Neural cell (in vitro differentiated cells): ENCODE measurements around the gene ETFA. TPM values are rescaled to one million over a fixed set of nuclear protein-coding genes. Genes with fewer than 3 reads are reported as not detected.

Experiments used
- H2AFZ ChIP-seq: fragments of 200-600, 300-800 bp; sonication (generic), shearing (Covaris generic); 2 replicates; pipeline ENCODE4 v1.6.0; 2014; ENCODE audit warnings: low read depth, mild to moderate bottlenecking, antibody characterized with exemption, low read length, moderate library complexity
- H3F3A ChIP-seq: fragments of 200-600 bp; shearing (Covaris generic); 2 replicates; pipeline ENCODE4 v1.6.1; 2016; ENCODE audit warnings: mild to moderate bottlenecking, moderate library complexity, mixed read lengths, antibody characterized with exemption, low read length; ENCODE audit not compliant: insufficient read depth, poor library complexity, severe bottlenecking
- H3K27ac ChIP-seq: fragments of 200-600, 300-800 bp; sonication (generic), shearing (Covaris generic); 2 replicates; pipeline ENCODE4 v1.5.1; 2014; ENCODE audit warnings: mild to moderate bottlenecking, low read length, moderate library complexity
- H3K27me3 ChIP-seq: fragments of 300-800, 200-600 bp; sonication (generic), shearing (Covaris generic); 2 replicates; pipeline ENCODE4 v1.6.0; 2014; ENCODE audit warnings: mild to moderate bottlenecking, low read depth, low read length, moderate library complexity; ENCODE audit not compliant: insufficient read depth
- H3K36me3 ChIP-seq: fragments of 300-800, 200-600 bp; sonication (generic), shearing (Covaris generic); 2 replicates; pipeline ENCODE4 v1.5.1; 2014; ENCODE audit warnings: mild to moderate bottlenecking, antibody characterized with exemption, low read length, moderate library complexity; ENCODE audit not compliant: insufficient read depth
- H3K4me2 ChIP-seq: fragments of 300-800, 200-600 bp; sonication (generic), shearing (Covaris generic); 2 replicates; pipeline ENCODE4 v1.6.0; 2014; ENCODE audit warnings: mild to moderate bottlenecking, low read length
- H3K4me3 ChIP-seq: fragments of 300-800, 200-600 bp; sonication (generic), shearing (Covaris generic); 2 replicates; pipeline ENCODE4 v1.5.1; 2014; ENCODE audit warnings: mild to moderate bottlenecking, low read length, moderate library complexity
- H3K79me2 ChIP-seq: fragments of 200-600 bp; shearing (Covaris generic); replicated peaks from 2 replicates; pipeline ENCODE4 v1.6.0; 2014; ENCODE audit warnings: mild to moderate bottlenecking, low read length, moderate library complexity; ENCODE audit not compliant: insufficient read depth
- H3K9ac ChIP-seq: fragments of 300-800, 200-600 bp; sonication (generic), shearing (Covaris generic); 2 replicates; pipeline ENCODE4 v1.6.1; 2016; ENCODE audit warnings: mild to moderate bottlenecking, low read length, mixed read lengths
- H3K9me2 ChIP-seq: fragments of 200-600 bp; shearing (Covaris generic); 2 replicates; pipeline ENCODE4 v1.6.1; 2016; ENCODE audit warnings: mild to moderate bottlenecking, low read length, mixed read lengths; ENCODE audit not compliant: insufficient read depth
- H3K9me3 ChIP-seq: fragments of 200-600, 300-800 bp; sonication (generic), shearing (Covaris generic); 2 replicates; pipeline ENCODE4 v1.6.1; 2016; ENCODE audit warnings: mild to moderate bottlenecking, mixed run types, low read length, moderate library complexity, mixed read lengths
- H4K20me1 ChIP-seq: fragments of 200-600 bp; shearing (Covaris generic); 2 replicates; pipeline ENCODE4 v1.6.1; 2016; ENCODE audit warnings: mild to moderate bottlenecking, mixed run types; ENCODE audit not compliant: insufficient read depth
- CTCF ChIP-seq: fragments of 450-650 bp; IDR thresholded peaks from 2 replicates; pipeline ENCODE4 v1.5.1; 2014; ENCODE audit warnings: antibody characterized with exemption, mild to moderate bottlenecking, moderate library complexity; ENCODE audit not compliant: poor library complexity, severe bottlenecking
- EP300 ChIP-seq: fragments of 450-650 bp; conservative IDR thresholded peaks from 2 replicates; pipeline ENCODE4 v1.6.1; 2014; ENCODE audit warnings: antibody characterized with exemption, mild to moderate bottlenecking, moderate library complexity; ENCODE audit not compliant: poor library complexity, severe bottlenecking
- EZH2 ChIP-seq: fragments of 200-600, 300-800 bp; shearing (Covaris generic), sonication (generic); IDR thresholded peaks from 2 replicates; pipeline ENCODE4 v1.6.1; 2014; ENCODE audit warnings: antibody characterized with exemption, low read length, borderline replicate concordance, mild to moderate bottlenecking; ENCODE audit not compliant: insufficient read depth, poor library complexity, severe bottlenecking
- MXI1 ChIP-seq: fragments of 450-650 bp; conservative IDR thresholded peaks from 2 replicates; pipeline ENCODE4 v1.6.1; 2014; ENCODE audit warnings: antibody characterized with exemption, mild to moderate bottlenecking; ENCODE audit not compliant: poor library complexity, severe bottlenecking
- POLR2AphosphoS5 ChIP-seq: IDR thresholded peaks from 2 replicates; pipeline ENCODE4 v1.6.1; 2012
- RAD21 ChIP-seq: fragments of 450-650 bp; conservative IDR thresholded peaks from 2 replicates; pipeline ENCODE4 v1.6.1; 2014; ENCODE audit warnings: antibody characterized with exemption, mild to moderate bottlenecking, moderate library complexity
- REST ChIP-seq: IDR thresholded peaks from 2 replicates; pipeline ENCODE4 v1.6.1; 2012; ENCODE audit warnings: borderline replicate concordance
- SMC3 ChIP-seq: fragments of 450-650 bp; conservative IDR thresholded peaks from 2 replicates; pipeline ENCODE4 v1.6.1; 2014; ENCODE audit warnings: antibody characterized with exemption, mild to moderate bottlenecking, moderate library complexity; ENCODE audit not compliant: poor library complexity
- TAF1 ChIP-seq: IDR thresholded peaks from 2 replicates; pipeline ENCODE4 v1.6.1; 2012; ENCODE audit warnings: low read depth
- polyA plus RNA-seq: library from polyadenylated mRNA; depleted of rRNA; stranded (reverse); fragments of >200 nt; gene quantifications from 2 replicates; pipeline ENCODE4 v1.2.3, GENCODE V29; 2014

The ETFA gene
- polyA plus RNA-seq, 1 donor from 2014 or later: 145 TPM

- H3F3A ChIP-seq: no peaks in the 10 kb centered on the region
- H3K4me3 ChIP-seq: no peak overlapping the region
- H3K27me3 ChIP-seq: no peaks in the 10 kb centered on the region
- TF ChIP-seq EZH2: no peak
- no peak for TF ChIP-seq EP300
- no peak for TF ChIP-seq CTCF
- no peak for TF ChIP-seq RAD21
- no peak for TF ChIP-seq MXI1
- TF ChIP-seq REST: no peak
- no peak for TF ChIP-seq POLR2AphosphoS5
- no peak for TF ChIP-seq SMC3
- no peak for TF ChIP-seq TAF1
- H2AFZ ChIP-seq: no peak overlapping the region
- no peaks in the 10 kb centered on the region for H4K20me1 ChIP-seq
- no peaks in the 10 kb centered on the region for H3K9me2 ChIP-seq
- H3K9me3 ChIP-seq: no peaks in the 10 kb centered on the region
- no peaks in the 10 kb centered on the region for H3K79me2 ChIP-seq
- H3K9ac ChIP-seq: no peak overlapping the region
- H3K36me3 ChIP-seq: peaks cover 4% of the 10 kb centered on the region
- no peak overlapping the region for H3K4me2 ChIP-seq
- H3K27ac ChIP-seq: no peak overlapping the region
These were observed 90.0 kb downstream of the ETFA start for GRCh38 chr15:76221085-76221767.

- no peaks in the 10 kb centered on the region for H3F3A ChIP-seq
- no peak overlapping the region for H3K9ac ChIP-seq
- no peaks in the 10 kb centered on the region for H3K79me2 ChIP-seq
- no peaks in the 10 kb centered on the region for H3K9me3 ChIP-seq
- no peak overlapping the region for H3K4me2 ChIP-seq
- TF ChIP-seq MXI1 (no peak), RAD21 (no peak), EZH2 (no peak), EP300 (no peak), CTCF (no peak), POLR2AphosphoS5 (no peak), TAF1 (no peak), REST (no peak), SMC3 (no peak)
- no peak overlapping the region for H2AFZ ChIP-seq
- no peaks in the 10 kb centered on the region for H4K20me1 ChIP-seq
- no peaks in the 10 kb centered on the region for H3K27me3 ChIP-seq
- H3K4me3 ChIP-seq: no peak overlapping the region
- H3K9me2 ChIP-seq: no peaks in the 10 kb centered on the region
- peaks cover 8% of the 10 kb centered on the region for H3K36me3 ChIP-seq
- H3K27ac ChIP-seq: no peak overlapping the region
These were observed 93.4 kb downstream of the ETFA start for GRCh38 chr15:76217882-76218217.
